MM.1S (cell line): Measurements from ENCODE around the gene RELN.

Source experiments
- DNase-seq: peaks from one replicate; pipeline ENCODE4 v3.0.0-alpha.2; 2015
- H2AFZ ChIP-seq: fragments of 300-600 bp; sonication (generic); 2 replicates; pipeline ENCODE4 v1.6.0; 2016; ENCODE audit warnings: antibody characterized with exemption, low read length
- H3F3A ChIP-seq: fragments of 300-600 bp; sonication (generic); 2 replicates; pipeline ENCODE4 v1.6.1; 2016; ENCODE audit warnings: mild to moderate bottlenecking, antibody characterized with exemption, low read length, moderate library complexity, mixed read lengths; ENCODE audit not compliant: insufficient read depth
- H3K27ac ChIP-seq: fragments of 300-600 bp; sonication (generic); 2 replicates; pipeline ENCODE4 v1.5.1; 2016; ENCODE audit warnings: mild to moderate bottlenecking, low read length
- H3K27me3 ChIP-seq: fragments of 300-600 bp; sonication (generic); replicated peaks from 2 replicates; pipeline ENCODE4 v1.6.0; 2016; ENCODE audit warnings: low read length; ENCODE audit not compliant: insufficient read depth
- H3K36me3 ChIP-seq: fragments of 300-600 bp; sonication (generic); replicated peaks from 2 replicates; pipeline ENCODE4 v1.6.1; 2016; ENCODE audit warnings: mild to moderate bottlenecking, low read length, mixed read lengths; ENCODE audit not compliant: insufficient read depth
- H3K4me1 ChIP-seq: fragments of 300-600 bp; sonication (generic); 2 replicates; pipeline ENCODE4 v1.6.1; 2016; ENCODE audit warnings: low read length, mixed read lengths
- H3K4me2 ChIP-seq: fragments of 300-600 bp; sonication (generic); 2 replicates; pipeline ENCODE4 v1.6.0; 2016; ENCODE audit warnings: low read depth, low read length
- H3K4me3 ChIP-seq: fragments of 300-600 bp; sonication (generic); 2 replicates; pipeline ENCODE4 v1.5.1; 2016; ENCODE audit warnings: low read length, mixed read lengths
- H3K79me2 ChIP-seq: fragments of 300-600 bp; sonication (generic); 2 replicates; pipeline ENCODE4 v1.6.1; 2016; ENCODE audit warnings: mixed run types, low read length, mixed read lengths
- H3K9ac ChIP-seq: fragments of 300-600 bp; sonication (generic); 2 replicates; pipeline ENCODE4 v1.6.1; 2016; ENCODE audit warnings: low read length, mixed read lengths
- H3K9me2 ChIP-seq: fragments of 300-600 bp; sonication (generic); replicated peaks from 2 replicates; pipeline ENCODE4 v1.6.1; 2016; ENCODE audit warnings: mild to moderate bottlenecking, low read length, mixed read lengths; ENCODE audit not compliant: insufficient read depth
- H3K9me3 ChIP-seq: fragments of 300-600 bp; sonication (generic); replicated peaks from 2 replicates; pipeline ENCODE4 v1.6.1; 2016; ENCODE audit warnings: mild to moderate bottlenecking, low read length, mixed read lengths; ENCODE audit not compliant: insufficient read depth
- H4K20me1 ChIP-seq: fragments of 300-600 bp; sonication (generic); 2 replicates; pipeline ENCODE4 v1.6.1; 2016; ENCODE audit warnings: mild to moderate bottlenecking, low read length, moderate library complexity, mixed read lengths; ENCODE audit not compliant: insufficient read depth
- CTCF ChIP-seq: fragments of 300-600 bp; sonication (generic); IDR thresholded peaks from 2 replicates; pipeline ENCODE4 v1.5.1; 2016; ENCODE audit warnings: antibody characterized with exemption, low read length, mixed read lengths
- EZH2 ChIP-seq: fragments of 300-600 bp; sonication (generic); optimal IDR thresholded peaks from 2 replicates; pipeline ENCODE3; 2017; ENCODE audit warnings: low read depth, mild to moderate bottlenecking, antibody characterized with exemption, low read length, mixed read lengths
- EZH2phosphoT487 ChIP-seq: fragments of 300-600 bp; sonication (generic); IDR thresholded peaks from 2 replicates; pipeline ENCODE4 v1.6.1; 2018; ENCODE audit warnings: antibody characterized with exemption, low read length

Gene RELN

DNA sequence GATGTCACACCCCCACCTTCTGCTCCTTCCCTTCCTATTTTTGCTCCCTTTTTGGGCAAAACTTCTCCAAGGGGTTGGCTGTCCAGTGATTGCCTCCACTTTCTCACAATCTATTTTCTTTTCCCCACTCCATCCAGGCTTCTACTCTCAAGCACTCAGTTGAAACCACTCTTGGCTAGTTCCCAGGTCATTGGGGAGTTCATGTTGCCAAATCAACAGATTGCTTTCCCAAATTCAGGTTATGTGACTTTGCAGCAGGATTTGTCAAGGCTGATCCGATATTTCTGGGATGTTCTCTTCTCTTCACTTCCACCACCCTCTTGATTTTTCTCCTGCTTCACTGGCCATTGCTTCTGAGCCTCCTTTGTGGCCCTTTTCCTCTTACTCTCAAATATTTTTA, 284.8 kb downstream of the RELN start:
- Histone ChIP-seq H3K4me2 (no peak overlapping the region), H3K27ac (no peak overlapping the region), H3F3A (no peaks in the 10 kb centered on the region), H3K27me3 (no peaks in the 10 kb centered on the region), H3K9ac (no peak overlapping the region), H3K4me1 (no peaks in the 10 kb centered on the region), H2AFZ (no peak overlapping the region), H3K36me3 (no peaks in the 10 kb centered on the region), H3K9me3 (no peaks in the 10 kb centered on the region), H3K4me3 (no peak overlapping the region), H3K79me2 (no peaks in the 10 kb centered on the region), H4K20me1 (no peaks in the 10 kb centered on the region), H3K9me2 (no peaks in the 10 kb centered on the region)
- no peak for TF ChIP-seq EZH2phosphoT487
- TF ChIP-seq EZH2: no peak
- TF ChIP-seq CTCF: no peak
- DNase-seq: no peak

- Histone ChIP-seq H3K36me3 (no peaks in the 10 kb centered on the region), H3K4me2 (no peak overlapping the region), H3K4me1 (no peaks in the 10 kb centered on the region), H3K9me2 (no peaks in the 10 kb centered on the region), H3K9ac (no peak overlapping the region), H3F3A (no peaks in the 10 kb centered on the region), H3K79me2 (no peaks in the 10 kb centered on the region), H4K20me1 (no peaks in the 10 kb centered on the region), H2AFZ (no peak overlapping the region), H3K4me3 (no peak overlapping the region), H3K27me3 (no peaks in the 10 kb centered on the region), H3K9me3 (no peaks in the 10 kb centered on the region), H3K27ac (no peak overlapping the region)
- no peak for DNase-seq
- TF ChIP-seq CTCF (no peak), EZH2phosphoT487 (no peak), EZH2 (no peak)
Measured at GRCh38 chr7:103702982-103703381, 286.5 kb downstream of the RELN start.

DNA sequence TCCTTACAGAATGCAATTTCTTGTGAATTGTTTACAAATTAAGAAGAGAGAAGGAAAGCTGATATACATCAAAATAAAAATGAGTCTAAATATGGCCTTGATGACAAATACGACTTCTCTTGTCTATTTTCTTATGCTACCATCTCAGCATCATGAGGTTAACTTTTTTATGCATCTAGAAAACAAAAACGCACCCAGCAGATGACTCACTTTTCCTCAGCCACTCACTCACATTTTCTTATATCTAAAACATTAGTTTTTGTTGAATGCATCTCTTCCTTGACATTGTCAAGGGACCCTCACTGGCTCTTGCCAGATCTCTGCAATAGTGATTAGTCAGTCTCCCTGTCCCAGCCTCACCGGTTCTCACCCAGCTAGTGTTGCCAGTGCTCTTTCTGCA, 287.0 kb downstream of the RELN start:
- no peaks in the 10 kb centered on the region for H4K20me1 ChIP-seq
- no peaks in the 10 kb centered on the region for H3K4me1 ChIP-seq
- no peak overlapping the region for H3K4me3 ChIP-seq
- TF ChIP-seq EZH2: no peak
- TF ChIP-seq CTCF: no peak
- no peak for TF ChIP-seq EZH2phosphoT487
- no peak overlapping the region for H2AFZ ChIP-seq
- no peak for DNase-seq
- no peak overlapping the region for H3K9ac ChIP-seq
- no peaks in the 10 kb centered on the region for H3K27me3 ChIP-seq
- no peaks in the 10 kb centered on the region for H3F3A ChIP-seq
- no peak overlapping the region for H3K27ac ChIP-seq
- H3K9me3 ChIP-seq: no peaks in the 10 kb centered on the region
- H3K79me2 ChIP-seq: no peaks in the 10 kb centered on the region
- no peak overlapping the region for H3K4me2 ChIP-seq
- no peaks in the 10 kb centered on the region for H3K36me3 ChIP-seq
- H3K9me2 ChIP-seq: no peaks in the 10 kb centered on the region

DNA sequence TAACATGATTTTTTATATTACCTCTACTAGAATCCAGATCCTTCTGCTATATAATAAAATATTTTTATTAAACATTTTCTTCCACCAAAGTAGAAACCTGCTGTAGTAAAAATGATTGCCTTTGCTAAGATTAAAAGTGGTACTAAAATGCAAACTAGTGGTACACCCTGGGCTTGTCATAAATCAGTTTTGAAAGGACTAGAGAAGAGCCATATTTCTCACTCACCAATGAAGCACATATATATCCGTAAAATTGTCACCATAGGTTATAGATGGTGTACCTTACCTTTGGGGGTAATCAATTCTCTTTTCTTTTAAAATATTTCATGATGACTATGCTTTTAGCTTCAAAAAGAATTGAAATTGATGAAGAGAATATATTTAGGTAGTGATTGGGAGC, 290.4 kb downstream of the RELN start:
- DNase-seq: no peak
- Histone ChIP-seq H3K27ac (no peak overlapping the region), H3K4me1 (no peaks in the 10 kb centered on the region), H3K9me2 (no peaks in the 10 kb centered on the region), H2AFZ (no peak overlapping the region), H3K27me3 (no peaks in the 10 kb centered on the region), H3K9me3 (no peaks in the 10 kb centered on the region), H3K79me2 (no peaks in the 10 kb centered on the region), H4K20me1 (no peaks in the 10 kb centered on the region), H3K4me3 (no peak overlapping the region), H3F3A (no peaks in the 10 kb centered on the region), H3K36me3 (no peaks in the 10 kb centered on the region), H3K9ac (no peak overlapping the region), H3K4me2 (no peak overlapping the region)
- no peak for TF ChIP-seq EZH2
- no peak for TF ChIP-seq CTCF
- no peak for TF ChIP-seq EZH2phosphoT487
